ENCODE measurements around the gene ARHGAP18.

- no peak for TF ChIP-seq POLR2AphosphoS5 (IDR thresholded peaks at IDR 0.05)
- TF ChIP-seq, protein P1, sequence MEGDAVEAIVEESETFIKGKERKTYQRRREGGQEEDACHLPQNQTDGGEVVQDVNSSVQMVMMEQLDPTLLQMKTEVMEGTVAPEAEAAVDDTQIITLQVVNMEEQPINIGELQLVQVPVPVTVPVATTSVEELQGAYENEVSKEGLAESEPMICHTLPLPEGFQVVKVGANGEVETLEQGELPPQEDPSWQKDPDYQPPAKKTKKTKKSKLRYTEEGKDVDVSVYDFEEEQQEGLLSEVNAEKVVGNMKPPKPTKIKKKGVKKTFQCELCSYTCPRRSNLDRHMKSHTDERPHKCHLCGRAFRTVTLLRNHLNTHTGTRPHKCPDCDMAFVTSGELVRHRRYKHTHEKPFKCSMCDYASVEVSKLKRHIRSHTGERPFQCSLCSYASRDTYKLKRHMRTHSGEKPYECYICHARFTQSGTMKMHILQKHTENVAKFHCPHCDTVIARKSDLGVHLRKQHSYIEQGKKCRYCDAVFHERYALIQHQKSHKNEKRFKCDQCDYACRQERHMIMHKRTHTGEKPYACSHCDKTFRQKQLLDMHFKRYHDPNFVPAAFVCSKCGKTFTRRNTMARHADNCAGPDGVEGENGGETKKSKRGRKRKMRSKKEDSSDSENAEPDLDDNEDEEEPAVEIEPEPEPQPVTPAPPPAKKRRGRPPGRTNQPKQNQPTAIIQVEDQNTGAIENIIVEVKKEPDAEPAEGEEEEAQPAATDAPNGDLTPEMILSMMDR (IDR thresholded peaks at IDR 0.05): no peak
- TF ChIP-seq POLR2A (IDR thresholded peaks at IDR 0.05; ENCODE audit: low read depth): no peak
- TF ChIP-seq EP300 (IDR thresholded peaks at IDR 0.05): no peak
These were observed 42.9 kb downstream of the ARHGAP18 start for GRCh38 chr6:129667034-129667433.

All from esophagus muscularis mucosa (tissue), 4 donors.